Skin epidermis (tissue), 12 donors: ENCODE data around the gene PCDHGA3.
A peak's percentile ranks its signal among the peaks of the same experiment; 100 is the strongest.
"Not testable (repeated sequence)": the region's sequence is repeated elsewhere in the genome, so short reads cannot be mapped to it uniquely, and the experiment has no call there.

Experiments used
- H3K27ac ChIP-seq, 21 experiments: fragments of 200-600 bp; sonication (generic) in 11 of 21; one replicate each; pipeline ENCODE4 v1.5.0; 2020; ENCODE audit warnings: mild to moderate bottlenecking in 3 of 21, inconsistent platforms in 2 of 21, moderate library complexity in 2 of 21
- H3K4me3 ChIP-seq, 7 experiments: fragments of 200-600 bp; sonication (generic) in 2 of 7; one replicate each; pipeline ENCODE4 v1.5.0; 2020; ENCODE audit warnings: inconsistent platforms in 2 of 7, mild to moderate bottlenecking in 2 of 7, moderate library complexity in 1 of 7

The PCDHGA3 gene

GRCh38 chr5:141343953-141344463 is 379 bp downstream of the PCDHGA3 start:
- Histone ChIP-seq H3K27ac (no peak overlapping the region), H3K4me3 (no peak overlapping the region)

GRCh38 chr5:141345327-141345726 is 1.7 kb downstream of the PCDHGA3 start:
- Histone ChIP-seq H3K4me3 (no peak overlapping the region), H3K27ac (no peak overlapping the region)

- not testable (repeated sequence) for H3K4me3 ChIP-seq, H3K27ac ChIP-seq
These were observed 2.4 kb downstream of the PCDHGA3 start for GRCh38 chr5:141346017-141346416.

GRCh38 chr5:141349917-141350619 is 6.4 kb downstream of the PCDHGA3 start, which contains the start of gene PCDHGB1:
Gene PCDHGB1 (plus strand): TSS chr5:141350099. CDS start chr5:141350261, 162 bp downstream.
- Histone ChIP-seq H3K27ac (no peak within 1 kb of the TSS), H3K4me3 (no peak within 1 kb of the TSS)

GRCh38 chr5:141351591-141351990 is 8.0 kb downstream of the PCDHGA3 start:
- H3K4me3 ChIP-seq, result no peak overlapping the region
- H3K27ac ChIP-seq, result no peak overlapping the region

- no peak within 1 kb of the TSS for H3K27ac ChIP-seq
- no peak within 1 kb of the TSS for H3K4me3 ChIP-seq
These were observed 11.4 kb downstream of the PCDHGA3 start, which contains the start of gene PCDHGA4 for GRCh38 chr5:141354900-141355469. Gene PCDHGA4 (plus strand): TSS chr5:141355021. CDS start chr5:141355108, 87 bp downstream.

- Histone ChIP-seq H3K27ac (no peak overlapping the region), H3K4me3 (no peak overlapping the region)
These were observed 12.0 kb downstream of the PCDHGA3 start for GRCh38 chr5:141355641-141356040.

GRCh38 chr5:141356133-141356532 is 12.5 kb downstream of the PCDHGA3 start:
- H3K4me3 ChIP-seq, result no peak overlapping the region

GRCh38 chr5:141356950-141357349 is 13.3 kb downstream of the PCDHGA3 start:
- H3K4me3 ChIP-seq, result no peak overlapping the region
- H3K27ac ChIP-seq, result no peak overlapping the region

More at GRCh38 chr5:141356133-141356532, 12.5 kb downstream of the PCDHGA3 start:
- no peak overlapping the region for H3K27ac ChIP-seq

- Histone ChIP-seq H3K4me3 (peak within 1 kb of the TSS in 4 of 7 experiments; percentile 9 to 24 (median 16)), H3K27ac (no peak within 1 kb of the TSS)
These were observed 16.3 kb downstream of the PCDHGA3 start, which contains the start of gene PCDHGB2 for GRCh38 chr5:141359790-141360426. Gene PCDHGB2 (plus strand): TSS chr5:141359994. CDS start chr5:141360136, 142 bp downstream.

GRCh38 chr5:141360685-141361084 is 17.1 kb downstream of the PCDHGA3 start:
- no peak overlapping the region for H3K27ac ChIP-seq
- no peak overlapping the region for H3K4me3 ChIP-seq

GRCh38 chr5:141362719-141363118 is 19.1 kb downstream of the PCDHGA3 start:
- no peak overlapping the region for H3K4me3 ChIP-seq

GRCh38 chr5:141363952-141364660 is 20.5 kb downstream of the PCDHGA3 start, which contains the start of gene PCDHGA5:
Gene PCDHGA5 (plus strand): TSS chr5:141364162. CDS start chr5:141364331, 169 bp downstream.
- no peak within 1 kb of the TSS for H3K4me3 ChIP-seq
- no peak within 1 kb of the TSS for H3K27ac ChIP-seq

More at GRCh38 chr5:141362719-141363118, 19.1 kb downstream of the PCDHGA3 start:
- no peak overlapping the region for H3K27ac ChIP-seq

- Histone ChIP-seq H3K27ac (no peak overlapping the region), H3K4me3 (no peak overlapping the region)
These were observed 22.6 kb downstream of the PCDHGA3 start for GRCh38 chr5:141366016-141366896.

GRCh38 chr5:141369994-141370848 is 26.6 kb downstream of the PCDHGA3 start, which contains the start of gene PCDHGB3:
Gene PCDHGB3 (plus strand): TSS chr5:141370242. CDS start chr5:141370395, 153 bp downstream.
- Histone ChIP-seq H3K27ac (no peak within 1 kb of the TSS), H3K4me3 (peak within 1 kb of the TSS in 1 of 7 experiments; percentile 5)

GRCh38 chr5:141371572-141372475 is 28.2 kb downstream of the PCDHGA3 start:
- Histone ChIP-seq H3K27ac (no peak overlapping the region), H3K4me3 (no peak overlapping the region)
